HG03378 (cell line): ENCODE results near the gene PIK3R6.
"Not testable (repeated sequence)": the region's sequence is repeated elsewhere in the genome, so short reads cannot be mapped to it uniquely, and the experiment has no call there.

Source experiments
- ATAC-seq: cut with Tn5 transposase; IDR thresholded peaks from one replicate; pipeline ENCODE4 v1.9.1; 2021; ENCODE audit warnings: mild to moderate bottlenecking, moderate library complexity; ENCODE audit not compliant: unreplicated experiment

PIK3R6 gene

GRCh38 chr17:8894673-8895578 lies 27.5 kb upstream of the PIK3R6 start:
- peak; percentile 40 for ATAC-seq

GRCh38 chr17:8894202-8894671 lies 26.8 kb upstream of the PIK3R6 start:
- no peak for ATAC-seq

GRCh38 chr17:8893621-8894201 lies 26.2 kb upstream of the PIK3R6 start:
- no peak for ATAC-seq

- ATAC-seq: no peak
Measured at GRCh38 chr17:8893059-8893458, 25.6 kb upstream of the PIK3R6 start.

- ATAC-seq: peak; percentile 56
Measured at GRCh38 chr17:8892338-8892690, 24.8 kb upstream of the PIK3R6 start.

GRCh38 chr17:8890671-8891070 lies 23.2 kb upstream of the PIK3R6 start:
- ATAC-seq: no peak

GRCh38 chr17:8889458-8890210 lies 22.2 kb upstream of the PIK3R6 start:
- no peak for ATAC-seq

GRCh38 chr17:8888704-8889302 lies 21.3 kb upstream of the PIK3R6 start:
- ATAC-seq: no peak

GRCh38 chr17:8887834-8888703 lies 20.6 kb upstream of the PIK3R6 start:
- ATAC-seq: no peak

- ATAC-seq: no peak
Measured at GRCh38 chr17:8887301-8887700, 19.8 kb upstream of the PIK3R6 start.

- ATAC-seq: no peak
Measured at GRCh38 chr17:8885967-8886684, 18.7 kb upstream of the PIK3R6 start.

- not testable (repeated sequence) for ATAC-seq
Measured at GRCh38 chr17:8885163-8885966, 17.9 kb upstream of the PIK3R6 start.

GRCh38 chr17:8884336-8884990 lies 17.0 kb upstream of the PIK3R6 start:
- no peak for ATAC-seq

GRCh38 chr17:8883353-8883752 lies 15.9 kb upstream of the PIK3R6 start:
- no peak for ATAC-seq

- no peak for ATAC-seq
Measured at GRCh38 chr17:8881606-8882005, 14.1 kb upstream of the PIK3R6 start.

GRCh38 chr17:8880466-8880865 lies 13.0 kb upstream of the PIK3R6 start:
- ATAC-seq: no peak

GRCh38 chr17:8879410-8879809 lies 11.9 kb upstream of the PIK3R6 start:
- ATAC-seq: no peak

GRCh38 chr17:8877984-8878383 lies 10.5 kb upstream of the PIK3R6 start:
- no peak for ATAC-seq
